ENCODE measurements around the gene CNGA3. TPM values are rescaled to one million over a fixed set of nuclear protein-coding genes. Genes with fewer than 3 reads are reported as not detected.

The CNGA3 gene
- total and polyA plus RNA-seq, 2 of the 4 experiments (the other 2 are of a cell fraction), result under 0.01 TPM; not detected in 1

DNA sequence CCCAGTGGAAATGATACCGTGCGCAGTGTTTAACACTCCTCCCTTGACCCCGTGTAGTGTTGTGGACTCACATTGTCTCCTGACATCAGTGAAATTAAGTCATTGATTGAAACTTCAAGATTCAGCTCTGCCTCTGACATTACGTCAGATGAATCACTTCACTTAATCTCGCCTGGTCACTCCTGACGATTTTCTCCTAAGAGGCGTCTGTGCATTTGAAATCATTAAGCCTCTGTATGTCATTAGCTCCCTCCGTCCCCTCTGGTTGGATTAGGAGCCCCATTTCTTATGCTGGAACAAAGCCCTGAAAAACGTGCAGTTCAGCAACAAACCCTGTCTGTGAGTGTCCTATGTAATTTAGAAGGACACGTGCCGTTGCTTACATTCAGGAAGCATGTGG is 36.7 kb upstream of the CNGA3 start:
- H3K4me2 ChIP-seq (ENCODE audit: low read depth, low read length), result no peak overlapping the region
- H3K4ac ChIP-seq (ENCODE audit: low read depth, low read length), result no peak overlapping the region
- dilution Hi-C loops (cut with HindIII; ENCODE audit: low sequenced_read_pairs, unreplicated experiment) (no loop called here), in situ Hi-C loops (cut with MboI; ENCODE audit: low sequenced_read_pairs) (no loop called here), intact Hi-C loops (cut with micrococcal nuclease) (no loop called here)
- H3K9ac ChIP-seq (ENCODE audit: low read depth, low read length), result no peak overlapping the region
- H3K27ac ChIP-seq (ENCODE audit: insufficient read depth, low read length), result no peak overlapping the region
- H4K91ac ChIP-seq (ENCODE audit: insufficient read depth, low read depth, low read length), result no peak overlapping the region
- BruUV-seq (replicated peaks), result no TSS peak
- TF ChIP-seq MXI1 (IDR thresholded peaks at IDR 0.05; ENCODE audit: borderline replicate concordance, low read depth, low read length), result no peak
- TF ChIP-seq, protein P1, sequence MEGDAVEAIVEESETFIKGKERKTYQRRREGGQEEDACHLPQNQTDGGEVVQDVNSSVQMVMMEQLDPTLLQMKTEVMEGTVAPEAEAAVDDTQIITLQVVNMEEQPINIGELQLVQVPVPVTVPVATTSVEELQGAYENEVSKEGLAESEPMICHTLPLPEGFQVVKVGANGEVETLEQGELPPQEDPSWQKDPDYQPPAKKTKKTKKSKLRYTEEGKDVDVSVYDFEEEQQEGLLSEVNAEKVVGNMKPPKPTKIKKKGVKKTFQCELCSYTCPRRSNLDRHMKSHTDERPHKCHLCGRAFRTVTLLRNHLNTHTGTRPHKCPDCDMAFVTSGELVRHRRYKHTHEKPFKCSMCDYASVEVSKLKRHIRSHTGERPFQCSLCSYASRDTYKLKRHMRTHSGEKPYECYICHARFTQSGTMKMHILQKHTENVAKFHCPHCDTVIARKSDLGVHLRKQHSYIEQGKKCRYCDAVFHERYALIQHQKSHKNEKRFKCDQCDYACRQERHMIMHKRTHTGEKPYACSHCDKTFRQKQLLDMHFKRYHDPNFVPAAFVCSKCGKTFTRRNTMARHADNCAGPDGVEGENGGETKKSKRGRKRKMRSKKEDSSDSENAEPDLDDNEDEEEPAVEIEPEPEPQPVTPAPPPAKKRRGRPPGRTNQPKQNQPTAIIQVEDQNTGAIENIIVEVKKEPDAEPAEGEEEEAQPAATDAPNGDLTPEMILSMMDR (conservative IDR thresholded peaks at IDR 0.05; ENCODE audit: low read depth, low read length), result no peak
- TF ChIP-seq RFX5 (IDR thresholded peaks at IDR 0.05; ENCODE audit: low read depth, low read length), result no peak
- no peak for TF ChIP-seq POLR2A (IDR thresholded peaks at IDR 0.05; ENCODE audit: low read depth, low read length)
- no peak for TF ChIP-seq FOS (IDR thresholded peaks at IDR 0.05; ENCODE audit: low read depth, low read length)
- TF ChIP-seq ELK1 (IDR thresholded peaks at IDR 0.05; ENCODE audit: borderline replicate concordance, low read depth, low read length), result no peak
- TF ChIP-seq BHLHE40 (IDR thresholded peaks at IDR 0.05; ENCODE audit: low read depth, low read length), result no peak
- no peak for TF ChIP-seq RAD21 (IDR thresholded peaks at IDR 0.05; ENCODE audit: low read length)
- TF ChIP-seq CHD1 (IDR thresholded peaks at IDR 0.05; ENCODE audit: low read depth, low read length), result no peak
- TF ChIP-seq CEBPB (IDR thresholded peaks at IDR 0.05; ENCODE audit: low read depth, low read length), result no peak
- no peak for TF ChIP-seq MAZ (IDR thresholded peaks at IDR 0.05; ENCODE audit: borderline replicate concordance, low read depth, low read length)
- TF ChIP-seq SMC3 (IDR thresholded peaks at IDR 0.05; ENCODE audit: low read depth, low read length), result no peak
- TF ChIP-seq MAFK (IDR thresholded peaks at IDR 0.05; ENCODE audit: low read depth, low read length), result no peak
- no peak for TF ChIP-seq NFE2L2 (IDR thresholded peaks at IDR 0.05; ENCODE audit: low read depth, low read length)
- no peak for TF ChIP-seq RCOR1 (IDR thresholded peaks at IDR 0.05; ENCODE audit: insufficient replicate concordance, low read length)
- no peak for TF ChIP-seq USF2 (IDR thresholded peaks at IDR 0.05; ENCODE audit: low read depth, low read length)
- no peak overlapping the region for H3K4me3 ChIP-seq (ENCODE audit: insufficient read depth, low read depth, low read length)
- ChIA-PET CTCF (no interaction called here), POLR2A (ENCODE audit: unreplicated experiment) (no interaction called here)
- H3K9me3 ChIP-seq (ENCODE audit: control insufficient read depth, insufficient read depth, low read length), result no peaks in the 10 kb centered on the region
- H2BK120ac ChIP-seq (ENCODE audit: low read depth, low read length), result no peak overlapping the region
- H3K4me1 ChIP-seq (ENCODE audit: control insufficient read depth, insufficient read depth, low read length), result no peaks in the 10 kb centered on the region
- peaks cover 8% of the 10 kb centered on the region for H3K27me3 ChIP-seq (ENCODE audit: control insufficient read depth, insufficient read depth, low read length)
- H3K9me1 ChIP-seq (ENCODE audit: insufficient read depth, low read length), result no peaks in the 10 kb centered on the region
- DNase-seq, result no peak
- H3K23ac ChIP-seq (ENCODE audit: low read depth, low read length), result no peak overlapping the region
- H3K18ac ChIP-seq (ENCODE audit: low read depth, low read length), result no peak overlapping the region
- H2BK15ac ChIP-seq (ENCODE audit: low read depth, low read length), result no peak overlapping the region
- H3K14ac ChIP-seq (replicated peaks; ENCODE audit: low read depth, low read length), result no peak overlapping the region
- no peak overlapping the region for H2BK20ac ChIP-seq (ENCODE audit: low read depth, low read length)
- H2AK5ac ChIP-seq (ENCODE audit: low read depth, low read length), result no peak overlapping the region
- no peaks in the 10 kb centered on the region for H4K20me1 ChIP-seq (ENCODE audit: insufficient read depth, low read length)
- no peaks in the 10 kb centered on the region for H3K36me3 ChIP-seq (ENCODE audit: control insufficient read depth, insufficient read depth, low read length)
- H3K79me1 ChIP-seq (ENCODE audit: low read depth in 1 of 2, low read length in 2 of 2), result no peaks in the 10 kb centered on the region
- H2AK9ac ChIP-seq (replicated peaks; ENCODE audit: low read depth, low read length, poor library complexity), result no peak overlapping the region
- H2BK5ac ChIP-seq (ENCODE audit: low read depth, low read length, poor library complexity, severe bottlenecking), result no peak overlapping the region
- no peak overlapping the region for H4K8ac ChIP-seq (ENCODE audit: low read depth in 2 of 2, low read length in 2 of 2)
- H3K56ac ChIP-seq (ENCODE audit: extremely low read depth, insufficient read depth, low read length), result no peak overlapping the region
- H4K5ac ChIP-seq (ENCODE audit: low read depth, low read length), result no peak overlapping the region
- no peak overlapping the region for H2AFZ ChIP-seq (replicated peaks; ENCODE audit: low read length, poor library complexity)
- ATAC-seq (ENCODE audit: low read depth), result no peak
- 83% methylated on average over 4 of the region's 11 CpGs; no CpG with 5 or more reads in 1 of the 2 experiments for WGBS, 2 experiments (ENCODE audit: extremely low coverage in 2 of 2, insufficient read length in 1 of 2)

Data from IMR-90 (cell line).